NCI-H2196 (cell line): ENCODE data around the gene ARID1B.

Source experiments
- DNase-seq: peaks from one replicate; lab custom pipeline; 2025; ENCODE audit not compliant: unreplicated experiment; lab: John Stamatoyannopoulos, UW

ARID1B gene

DNA sequence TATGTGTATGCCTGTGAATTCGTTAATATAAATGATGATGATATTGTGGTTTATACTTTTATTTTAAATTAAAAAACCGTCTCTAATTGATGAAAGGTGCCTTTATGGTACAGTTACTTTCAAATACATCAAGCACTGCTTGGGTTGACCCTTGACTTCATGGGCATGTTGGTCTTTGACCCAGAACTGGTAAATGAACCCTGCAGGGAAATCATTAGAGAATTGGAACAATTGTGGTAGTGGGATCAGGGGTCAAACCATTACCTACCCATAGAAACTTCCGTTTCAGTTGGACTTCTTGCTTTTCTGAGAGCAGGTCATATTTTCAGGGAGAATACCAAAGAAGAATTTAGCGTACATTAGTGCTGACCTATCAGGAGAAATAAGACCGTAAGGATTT is 288.2 kb downstream of the ARID1B start:
- DNase-seq: no peak

GRCh38 chr6:157066781-157067491 is 289.8 kb downstream of the ARID1B start:
- no peak for DNase-seq

DNA sequence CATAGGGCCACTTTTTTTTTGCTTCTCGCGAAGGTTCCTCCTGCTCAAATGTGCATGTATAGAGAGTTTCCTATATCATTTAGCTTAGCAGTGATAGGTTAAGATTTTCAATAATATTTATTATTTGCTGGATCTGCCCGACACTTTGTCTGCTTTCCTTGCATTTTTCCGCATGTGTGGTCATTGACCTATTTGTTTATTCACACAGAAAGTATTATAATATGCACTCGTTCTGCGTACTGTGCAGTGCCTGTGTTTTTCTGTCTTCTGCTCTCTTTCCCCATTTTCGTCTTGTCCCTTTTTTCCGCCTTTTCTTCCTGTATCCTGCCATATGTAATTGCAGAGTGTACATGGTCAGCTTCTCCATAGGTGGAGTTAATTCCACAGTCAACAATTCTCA is 290.3 kb downstream of the ARID1B start:
- DNase-seq: no peak

DNA sequence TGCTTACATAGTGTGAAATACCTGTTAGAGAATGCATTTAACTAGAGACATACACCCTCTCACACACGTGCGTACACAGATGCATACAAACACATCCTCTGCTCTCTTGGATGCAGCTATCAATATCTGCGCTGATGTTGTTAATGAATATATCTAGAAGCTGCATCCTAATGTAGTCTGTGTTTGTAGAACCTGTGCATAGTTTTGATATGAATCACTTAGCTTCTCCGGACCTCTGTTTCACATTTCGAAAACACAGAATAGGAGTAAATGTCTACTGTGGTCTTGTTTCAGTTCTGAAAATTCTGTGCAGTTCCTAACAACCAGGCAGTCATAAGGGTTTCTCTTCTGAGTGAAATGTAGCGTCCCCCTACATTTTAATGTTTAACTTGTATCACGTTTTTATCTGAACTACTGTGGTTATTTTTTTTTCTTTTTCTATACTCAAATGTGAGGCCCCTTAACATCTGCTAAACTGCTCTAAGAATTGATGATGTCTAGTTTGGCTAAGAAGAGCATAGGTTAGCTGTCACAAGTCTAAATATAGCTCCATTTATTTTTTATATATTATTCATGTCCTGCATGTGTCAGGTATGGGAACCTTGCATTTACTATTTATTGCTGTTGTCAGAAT is 291.6 kb downstream of the ARID1B start:
- DNase-seq: no peak

DNA sequence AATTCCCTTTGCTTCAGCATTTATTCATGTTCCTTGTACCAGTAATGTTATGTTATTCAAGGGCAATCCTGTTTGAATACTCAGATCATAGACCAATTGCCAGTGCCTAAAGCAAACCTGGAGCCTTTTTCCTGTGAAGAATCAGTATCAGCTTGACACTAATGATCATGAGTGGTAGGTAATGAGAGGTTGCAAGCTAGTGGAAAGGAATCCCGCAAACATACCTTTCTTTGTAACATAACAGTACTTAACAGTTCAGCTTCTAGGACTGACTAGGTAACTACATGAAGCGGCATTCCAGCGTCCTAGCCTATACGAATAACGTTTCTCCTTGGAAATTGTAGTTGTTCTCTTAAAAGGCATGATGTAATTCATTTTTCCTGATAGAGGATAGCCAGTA is 292.4 kb downstream of the ARID1B start:
- DNase-seq: no peak

- DNase-seq: no peak
These were observed 293.4 kb downstream of the ARID1B start for GRCh38 chr6:157070403-157071107.

- no peak for DNase-seq
These were observed 294.9 kb downstream of the ARID1B start for GRCh38 chr6:157072128-157072527.

DNA sequence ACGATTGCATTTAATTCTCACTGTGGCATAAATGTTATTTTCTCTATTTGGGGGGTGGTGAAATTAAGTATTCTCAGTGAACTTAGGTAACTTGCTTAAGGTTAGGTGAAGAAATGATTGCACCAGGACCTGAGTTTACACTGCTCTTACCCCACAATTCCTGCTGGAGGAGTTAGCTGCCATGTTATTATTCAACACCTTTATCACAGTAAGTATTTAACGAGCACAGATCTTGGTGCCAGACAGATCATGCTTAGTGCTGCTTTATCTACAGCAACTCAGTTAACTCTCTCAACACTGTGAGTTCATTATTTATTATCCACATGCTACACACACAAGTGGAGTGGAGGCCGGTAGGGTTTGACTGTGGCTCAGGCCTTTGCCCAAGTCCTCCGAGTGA is 296.4 kb downstream of the ARID1B start:
- no peak for DNase-seq

DNA sequence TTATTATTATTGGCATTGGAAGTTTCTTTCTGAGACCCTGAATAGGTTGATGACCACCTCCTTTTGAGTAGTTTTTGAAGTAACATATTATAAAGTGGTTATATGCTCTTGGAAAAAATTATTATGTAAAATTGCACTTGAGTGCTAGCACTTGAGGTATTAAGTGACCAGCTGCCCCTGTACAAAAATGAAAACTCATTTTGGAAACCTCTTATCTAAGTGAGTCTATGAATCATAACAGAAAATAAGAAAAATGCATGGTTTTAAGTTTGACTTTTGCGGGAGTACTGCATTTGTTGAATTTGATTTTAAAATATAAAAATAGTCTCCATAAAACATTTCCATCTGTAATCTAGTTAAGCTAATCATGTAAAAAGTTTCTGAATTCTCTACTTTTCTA is 297.8 kb downstream of the ARID1B start:
- no peak for DNase-seq

GRCh38 chr6:157075549-157076450 is 298.6 kb downstream of the ARID1B start:
- no peak for DNase-seq

DNA sequence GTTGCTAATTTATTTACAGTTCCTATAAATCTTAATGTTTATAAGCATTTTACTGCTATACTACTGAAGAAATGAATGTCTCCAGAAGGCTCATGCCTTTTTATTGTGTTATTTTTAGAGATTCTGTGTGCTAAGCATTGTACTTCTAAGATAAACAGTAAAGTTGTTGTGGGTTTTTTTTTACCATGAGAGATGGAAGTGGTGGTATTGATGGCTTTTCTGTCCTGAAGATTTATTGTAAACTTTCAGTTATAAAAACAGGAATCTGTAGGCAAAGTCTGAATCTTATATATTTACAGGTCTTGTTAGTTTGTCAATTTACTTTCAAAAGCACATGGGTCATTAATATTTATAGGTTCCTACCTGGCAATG is 299.3 kb downstream of the ARID1B start:
- no peak for DNase-seq

DNA sequence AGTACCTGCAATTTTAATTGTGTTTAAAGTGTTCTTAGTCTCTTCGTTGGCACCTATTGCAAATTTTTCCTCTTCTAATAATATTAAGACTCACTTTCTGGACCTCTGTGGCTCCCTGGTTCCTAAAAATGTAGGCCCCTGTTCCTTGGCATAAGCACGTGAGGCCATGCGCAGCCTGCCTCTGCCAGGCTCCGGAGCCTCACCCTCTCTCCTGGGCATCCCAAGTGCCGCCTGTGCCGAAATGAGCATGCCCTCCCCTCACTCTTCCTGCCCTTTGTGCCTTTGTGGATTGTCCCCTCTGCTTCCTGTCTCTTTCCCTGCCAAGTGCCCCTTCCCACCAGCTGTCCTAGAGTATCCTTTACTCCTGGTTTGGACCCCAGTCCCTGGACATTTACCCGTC is 300.1 kb downstream of the ARID1B start:
- DNase-seq: no peak

GRCh38 chr6:157078326-157078725 is 301.1 kb downstream of the ARID1B start:
- no peak for DNase-seq

DNA sequence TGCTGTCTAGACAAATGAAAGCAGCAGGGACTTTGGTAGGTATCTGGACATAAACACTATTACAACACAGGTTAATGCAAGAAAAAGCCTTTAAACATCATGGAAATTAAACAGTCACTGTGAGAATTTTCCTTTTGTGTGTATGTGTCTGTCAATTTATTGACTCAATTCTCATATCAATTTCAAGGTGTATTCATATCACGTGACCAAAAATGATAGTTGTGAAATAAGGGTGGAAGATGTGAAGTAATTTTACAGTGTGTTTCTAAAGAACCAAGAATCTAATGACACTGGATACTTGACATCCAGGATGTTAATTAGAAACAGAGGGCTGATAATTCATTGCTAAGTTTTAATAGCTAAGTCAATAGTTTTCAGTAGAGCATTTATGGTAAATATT is 302.1 kb downstream of the ARID1B start:
- no peak for DNase-seq

DNA sequence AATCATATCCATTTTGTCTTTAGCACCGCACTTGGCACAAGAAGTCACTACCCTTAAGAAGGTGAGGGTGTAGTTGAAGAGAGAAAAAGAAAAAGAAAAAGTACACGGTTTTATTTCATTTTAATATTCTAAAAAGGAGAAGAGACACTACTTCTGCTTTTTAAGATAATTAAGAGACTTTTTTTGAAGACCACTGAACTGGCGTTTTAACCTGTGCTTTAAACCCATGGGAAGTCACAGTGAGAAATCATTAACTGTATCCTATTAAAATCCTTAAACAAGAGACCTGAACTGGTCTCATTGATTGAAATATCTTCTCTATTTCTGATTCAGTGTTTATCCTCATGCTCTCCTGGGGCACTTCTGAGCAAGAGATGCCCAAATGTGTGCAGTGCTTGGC is 302.6 kb downstream of the ARID1B start:
- no peak for DNase-seq

DNA sequence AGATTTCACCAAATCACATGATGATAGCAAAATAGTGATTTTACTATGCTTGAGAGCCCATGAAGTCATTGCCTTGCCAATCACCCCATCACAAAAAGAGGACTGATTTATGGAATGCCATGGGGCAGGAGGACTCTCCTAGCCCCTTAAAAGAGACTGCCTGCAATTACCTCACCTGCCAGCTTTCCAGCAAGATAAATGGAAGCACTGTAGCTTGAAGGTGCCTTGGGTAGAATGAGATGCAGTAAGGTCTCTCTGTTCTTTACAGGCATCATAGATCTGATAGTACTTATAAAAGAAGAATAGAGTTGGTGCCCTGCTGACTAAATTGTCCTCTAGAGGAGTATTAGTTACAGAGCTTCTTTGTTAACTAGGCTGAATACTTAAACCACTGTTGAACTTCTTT is 303.8 kb downstream of the ARID1B start:
- DNase-seq: no peak

- DNase-seq: no peak
These were observed 306.2 kb downstream of the ARID1B start for GRCh38 chr6:157083343-157083742.

GRCh38 chr6:157086632-157087031 is 309.5 kb downstream of the ARID1B start:
- DNase-seq: no peak

DNA sequence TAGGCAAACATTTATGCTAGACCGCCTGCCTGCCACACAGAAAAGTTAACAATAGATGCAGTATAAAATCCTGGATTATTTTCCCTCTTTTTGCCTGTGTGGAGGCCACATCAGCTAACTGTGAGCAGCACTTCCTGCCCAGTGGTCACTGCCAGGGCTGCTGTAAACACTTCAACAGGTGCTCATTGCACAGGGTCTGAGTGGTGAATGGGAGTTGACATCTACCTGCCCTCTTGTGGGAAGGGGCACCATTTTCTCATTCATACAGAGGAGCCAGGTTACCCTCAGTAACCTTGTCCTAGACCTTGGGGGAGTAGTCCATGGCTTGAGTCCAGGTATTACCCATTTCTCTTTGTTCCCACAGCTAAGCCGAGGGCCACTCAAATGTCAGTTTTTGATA is 310.8 kb downstream of the ARID1B start:
- DNase-seq: peak; percentile 15

DNA sequence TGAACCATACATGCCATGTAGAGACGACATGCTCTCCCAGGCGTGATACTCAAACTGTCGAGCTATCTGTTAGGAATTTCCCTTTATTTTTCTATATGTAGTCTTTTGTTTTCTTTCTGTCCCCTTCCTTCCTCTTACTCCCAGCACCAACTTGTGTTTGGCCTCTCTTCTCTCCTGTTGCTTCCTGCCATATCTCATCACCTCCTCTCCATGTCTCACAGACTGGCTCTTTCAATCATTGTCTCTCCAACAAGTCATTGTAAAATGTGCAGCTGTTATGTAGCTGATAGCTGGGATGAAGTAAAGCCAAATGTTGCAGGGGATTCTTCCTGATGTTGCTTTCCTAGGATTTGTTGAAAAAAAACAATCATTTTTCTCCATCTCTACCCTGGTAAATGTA is 311.7 kb downstream of the ARID1B start:
- no peak for DNase-seq

DNA sequence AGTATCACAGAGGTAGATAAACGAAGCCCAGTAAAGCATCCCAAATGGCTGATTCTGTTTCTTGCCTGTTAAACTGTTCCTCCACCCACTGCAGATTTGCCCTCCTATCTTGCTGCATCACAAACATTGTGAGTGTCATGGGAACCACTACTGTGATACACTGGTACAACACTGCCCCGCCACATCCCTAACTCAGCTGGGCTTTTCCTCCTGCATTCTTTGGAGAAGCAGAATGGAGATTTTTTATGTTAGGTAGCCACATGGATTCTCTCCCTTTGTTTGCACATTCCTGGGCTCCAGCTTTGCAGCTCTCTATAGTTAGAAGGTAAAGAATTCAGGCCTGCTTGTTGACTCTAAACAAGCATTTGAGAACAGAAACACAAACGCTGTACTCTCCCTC is 312.1 kb downstream of the ARID1B start:
- DNase-seq: no peak
